ENCODE measurements around the gene ZNF845.

DNA sequence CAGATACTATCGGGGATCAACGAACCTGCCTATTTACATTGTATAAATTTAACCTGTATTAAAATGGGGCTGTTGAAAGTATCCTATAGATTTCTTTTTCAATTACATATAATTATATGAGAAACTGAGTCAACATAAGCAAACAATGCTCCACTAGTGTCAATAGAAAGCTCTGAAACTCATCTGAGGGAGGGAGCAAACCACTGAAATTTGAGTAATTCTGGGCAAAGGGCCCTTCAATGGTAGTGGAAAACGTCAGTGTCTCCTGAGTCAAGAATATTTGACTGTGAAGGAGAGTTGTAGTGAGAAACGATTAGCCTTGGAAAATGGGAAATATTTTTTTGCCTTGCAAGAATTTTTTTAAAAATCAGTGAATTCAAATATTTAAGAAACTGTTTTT lies 48.5 kb upstream of the ZNF845 start:
- TF ChIP-seq, protein P1, sequence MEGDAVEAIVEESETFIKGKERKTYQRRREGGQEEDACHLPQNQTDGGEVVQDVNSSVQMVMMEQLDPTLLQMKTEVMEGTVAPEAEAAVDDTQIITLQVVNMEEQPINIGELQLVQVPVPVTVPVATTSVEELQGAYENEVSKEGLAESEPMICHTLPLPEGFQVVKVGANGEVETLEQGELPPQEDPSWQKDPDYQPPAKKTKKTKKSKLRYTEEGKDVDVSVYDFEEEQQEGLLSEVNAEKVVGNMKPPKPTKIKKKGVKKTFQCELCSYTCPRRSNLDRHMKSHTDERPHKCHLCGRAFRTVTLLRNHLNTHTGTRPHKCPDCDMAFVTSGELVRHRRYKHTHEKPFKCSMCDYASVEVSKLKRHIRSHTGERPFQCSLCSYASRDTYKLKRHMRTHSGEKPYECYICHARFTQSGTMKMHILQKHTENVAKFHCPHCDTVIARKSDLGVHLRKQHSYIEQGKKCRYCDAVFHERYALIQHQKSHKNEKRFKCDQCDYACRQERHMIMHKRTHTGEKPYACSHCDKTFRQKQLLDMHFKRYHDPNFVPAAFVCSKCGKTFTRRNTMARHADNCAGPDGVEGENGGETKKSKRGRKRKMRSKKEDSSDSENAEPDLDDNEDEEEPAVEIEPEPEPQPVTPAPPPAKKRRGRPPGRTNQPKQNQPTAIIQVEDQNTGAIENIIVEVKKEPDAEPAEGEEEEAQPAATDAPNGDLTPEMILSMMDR (IDR thresholded peaks at IDR 0.05): no peak
- no peak for TF ChIP-seq EZH2 (IDR thresholded peaks at IDR 0.05; ENCODE audit: borderline replicate concordance, insufficient read depth, low read depth, low read length, poor library complexity, severe bottlenecking)

Measured in B cell (primary cell).